HUDEP-2 (cell line): Measurements from ENCODE around the gene C16orf78.

Source experiments
- DNase-seq, 76 experiments: peaks; one replicate each; lab custom pipeline; 2025; ENCODE audit not compliant: unreplicated experiment in 76 of 76; lab: John Stamatoyannopoulos, UW

Gene C16orf78

DNA sequence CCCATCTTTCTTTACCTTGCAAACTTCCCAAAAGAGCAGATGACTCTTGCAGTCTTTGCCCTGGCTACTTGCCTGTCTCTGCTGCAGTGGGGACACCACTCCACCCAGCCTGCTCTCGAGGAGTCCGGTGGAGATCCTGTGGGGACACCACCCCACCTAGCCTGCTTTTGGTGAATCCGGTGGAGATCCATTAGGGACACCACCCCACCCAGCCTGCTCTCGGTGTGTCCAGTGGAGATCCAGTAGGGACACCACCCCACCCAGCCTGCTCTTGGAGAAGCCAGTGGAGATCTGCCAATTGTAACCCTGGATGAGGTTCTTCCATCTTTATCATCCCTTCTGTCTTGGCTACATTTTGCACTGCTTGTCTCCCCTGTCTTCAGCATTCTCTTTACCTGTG lies 54.2 kb downstream of the C16orf78 start:
- DNase-seq, result no peak

- no peak for DNase-seq
These were observed 55.2 kb downstream of the C16orf78 start for GRCh38 chr16:49428808-49429207.

DNA sequence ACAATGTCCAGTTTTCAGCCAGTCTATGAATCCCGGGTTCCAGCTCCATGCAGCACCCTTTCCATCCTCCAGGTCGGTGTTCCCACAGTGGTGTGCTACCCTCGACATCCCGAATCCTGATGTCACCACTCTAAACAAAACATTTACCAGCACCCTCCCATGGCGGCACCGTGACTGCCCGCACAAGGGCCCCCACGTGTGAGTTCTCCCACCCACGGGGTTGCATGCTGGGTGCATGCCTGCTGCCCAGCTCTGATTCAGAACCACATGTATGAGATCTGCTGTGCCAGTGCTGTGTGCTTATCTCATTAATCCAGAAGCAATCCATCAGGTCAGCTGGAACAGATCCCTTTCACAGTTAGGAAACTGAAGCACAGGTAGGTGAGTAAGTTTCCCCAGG lies 57.4 kb downstream of the C16orf78 start:
- no peak for DNase-seq

DNA sequence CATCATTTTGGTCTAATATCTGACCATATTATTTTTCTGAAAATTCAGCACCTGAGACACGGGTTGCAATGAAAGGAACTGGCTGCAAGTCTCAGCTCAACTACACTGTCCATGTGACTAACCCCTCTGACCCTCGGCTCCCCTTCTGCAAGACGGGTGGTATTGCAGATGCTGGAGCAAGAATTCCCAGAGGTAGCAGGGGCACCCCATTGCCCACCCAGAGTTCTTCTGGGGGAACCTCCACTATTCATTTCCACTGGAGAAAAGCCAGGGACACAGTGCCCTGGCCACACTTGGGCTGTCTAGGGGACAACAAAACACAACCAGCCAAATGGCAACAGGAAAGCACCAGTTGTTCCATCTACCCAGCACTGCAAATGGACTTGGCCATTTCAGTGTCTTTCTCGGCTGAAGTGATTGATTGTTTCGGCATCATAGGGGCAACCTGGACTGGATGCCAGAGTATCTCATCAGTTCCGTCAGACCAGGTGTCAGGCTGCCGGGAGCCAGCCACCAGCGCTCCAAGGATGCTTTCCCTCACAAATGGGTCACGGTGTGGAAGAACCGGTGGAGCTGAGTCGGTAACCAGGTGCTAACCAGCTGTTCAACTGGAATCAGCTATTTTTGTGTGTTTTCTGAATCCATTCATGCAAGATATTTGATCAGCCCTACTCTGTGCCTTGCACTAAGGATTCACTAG lies 58.1 kb downstream of the C16orf78 start:
- no peak for DNase-seq

GRCh38 chr16:49434733-49435132 lies 61.1 kb downstream of the C16orf78 start:
- DNase-seq, result no peak

GRCh38 chr16:49436181-49436580 lies 62.6 kb downstream of the C16orf78 start:
- DNase-seq, result no peak

- DNase-seq, result no peak
These were observed 63.7 kb downstream of the C16orf78 start for GRCh38 chr16:49437344-49437743.

DNA sequence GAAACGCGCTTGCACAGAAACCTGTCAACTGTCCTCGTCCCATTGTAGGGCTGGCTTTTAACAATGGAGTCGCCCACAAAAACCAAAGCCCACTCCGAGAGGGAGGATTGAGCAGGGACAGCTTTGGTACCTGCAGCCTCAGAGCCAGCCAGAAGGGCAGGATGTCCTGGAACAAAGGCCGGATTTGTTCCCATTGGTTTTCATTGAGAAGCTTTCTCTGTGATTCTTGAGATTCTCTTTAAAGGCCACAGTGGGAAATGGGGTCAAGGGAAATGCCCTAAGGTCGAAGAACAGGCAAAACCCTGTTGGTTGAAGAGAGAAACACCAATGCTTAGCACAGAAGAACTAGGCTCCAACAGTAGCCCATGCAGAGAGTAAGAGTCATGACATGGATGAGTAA lies 65.4 kb downstream of the C16orf78 start:
- DNase-seq, result no peak

- no peak for DNase-seq
These were observed 66.1 kb downstream of the C16orf78 start for GRCh38 chr16:49439676-49440075.

- no peak for DNase-seq
These were observed 66.8 kb downstream of the C16orf78 start for GRCh38 chr16:49440156-49441065.

DNA sequence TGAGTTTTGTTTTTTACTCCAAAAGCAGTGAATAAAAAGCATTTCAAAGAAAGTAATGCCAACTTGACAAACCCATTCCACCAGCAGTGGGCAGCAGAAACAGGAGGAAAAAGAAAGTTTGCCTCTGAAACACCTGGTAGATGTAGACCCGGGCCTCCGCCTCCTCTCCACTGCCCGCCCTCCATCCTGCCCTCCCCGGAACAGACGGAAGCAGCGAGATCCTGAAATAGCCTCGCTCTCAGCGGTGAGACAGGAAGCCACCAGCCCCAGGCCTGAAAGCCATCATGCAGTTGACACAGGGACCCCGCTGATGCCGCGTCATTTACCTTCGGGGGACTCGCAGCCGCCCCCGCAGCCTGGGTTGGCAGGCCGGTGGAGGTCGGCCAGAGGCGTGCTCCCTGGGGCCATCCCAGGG lies 67.8 kb downstream of the C16orf78 start:
- no peak for DNase-seq

- DNase-seq, result no peak
These were observed 69.2 kb downstream of the C16orf78 start for GRCh38 chr16:49442805-49443204.

GRCh38 chr16:49443576-49443975 lies 70.0 kb downstream of the C16orf78 start:
- DNase-seq, result no peak

GRCh38 chr16:49446805-49447204 lies 73.2 kb downstream of the C16orf78 start:
- no peak for DNase-seq
